ENCODE results near the gene GRIK3. TPM values are rescaled to one million over a fixed set of nuclear protein-coding genes. Genes with fewer than 3 reads are reported as not detected.

GRIK3 gene
- total and polyA plus RNA-seq, 2 of the 8 experiments (the other 6 are each of a cell fraction or from before 2014, with no cell fraction given), result 2.1 to 3.4 TPM

- WGBS, 2 experiments (ENCODE audit: extremely low coverage in 1 of 2, insufficient coverage in 1 of 2, insufficient read length in 1 of 2, insufficient replicate concordance in 2 of 2, low coverage in 1 of 2, low lambda C conversion rate in 2 of 2, missing lambda C conversion rate in 1 of 2), result 86% methylated on average over 3 of the region's 3 CpGs; no CpG with 5 or more reads in 1 of the 2 experiments
- Histone ChIP-seq H2AFZ (ENCODE audit: low read length) (no peak overlapping the region), H2BK20ac (ENCODE audit: low read length) (no peak overlapping the region), H2BK12ac (ENCODE audit: low read depth, low read length) (no peak overlapping the region; the same call in 1 of the 2 replicates), H3K23ac (ENCODE audit: insufficient read length) (no peak overlapping the region), H3K27me3 (replicated peaks in 1 of 4; ENCODE audit: control insufficient read depth in 3 of 4, extremely low read depth in 1 of 4, insufficient read depth in 3 of 4, low read length in 3 of 4) (no peaks in the 10 kb centered on the region), H4K8ac (ENCODE audit: extremely low read depth, insufficient read depth, low read length) (no peak overlapping the region), H3K27ac (ENCODE audit: low read depth, low read length) (no peak overlapping the region), H2BK15ac (ENCODE audit: low read length) (peak overlapping the region; percentile 46; the same call in 1 of the 2 replicates), H3K14ac (ENCODE audit: insufficient read length) (no peak overlapping the region), H3K23me2 (ENCODE audit: low read depth, low read length) (no peaks in the 10 kb centered on the region), H3K18ac (ENCODE audit: extremely low read depth, low read length) (peak overlapping the region; percentile 56), H2BK5ac (ENCODE audit: low read depth, low read length) (no peak overlapping the region), H2AK5ac (ENCODE audit: low read depth, low read length) (peak overlapping the region; percentile 65; the same call in 1 of the 2 replicates), H4K20me1 (replicated peaks in 1 of 2; ENCODE audit: control insufficient read depth in 1 of 2, insufficient read depth in 2 of 2, low read length in 2 of 2) (no peaks in the 10 kb centered on the region), H3K36me3 (ENCODE audit: control insufficient read depth in 2 of 4, insufficient read depth in 4 of 4, low read length in 3 of 4) (no peaks in the 10 kb centered on the region), H3K4me1 (replicated peaks in 1 of 4; ENCODE audit: control insufficient read depth in 3 of 4, insufficient read depth in 4 of 4, low read length in 3 of 4) (peaks cover 0 to 7% (median 2%) of the 10 kb centered on the region in 4 experiments; a peak in 3 of 7 replicates), H3K4me3 (ENCODE audit: extremely low read depth in 1 of 4, insufficient read depth in 2 of 4, low read depth in 3 of 4, low read length in 4 of 4) (no peak overlapping the region), H3K79me2 (ENCODE audit: control insufficient read depth in 1 of 2, insufficient read depth in 2 of 2, low read length in 2 of 2) (no peaks in the 10 kb centered on the region), H2BK120ac (replicated peaks; ENCODE audit: low read depth, low read length) (no peak overlapping the region), H3K79me1 (ENCODE audit: low read depth, low read length) (no peaks in the 10 kb centered on the region), H3K56ac (replicated peaks; ENCODE audit: insufficient read length, low read depth, low read length) (no peak overlapping the region), H3K9me3 (ENCODE audit: insufficient read depth in 2 of 2, low read depth in 1 of 2, low read length in 1 of 2) (no peaks in the 10 kb centered on the region), H3K4me2 (ENCODE audit: insufficient read depth in 1 of 2, low read depth in 2 of 2, low read length in 2 of 2) (no peak overlapping the region), H3K9ac (replicated peaks in 1 of 4; ENCODE audit: extremely low read depth in 1 of 4, low read depth in 3 of 4, low read length in 3 of 4) (no peak overlapping the region), H4K5ac (ENCODE audit: insufficient read length, low read depth, low read length) (no peak overlapping the region), H3K4ac (replicated peaks; ENCODE audit: insufficient read length, low read depth, low read length) (peak overlapping the region; percentile 57), H4K91ac (replicated peaks; ENCODE audit: insufficient read length, low read length) (no peak overlapping the region)
- no peak for DNase-seq (ENCODE audit: low read depth in 1 of 2, low spot score in 2 of 2)
- TF ChIP-seq NRF1 (IDR thresholded peaks at IDR 0.05; ENCODE audit: low read depth, low read length), result no peak
- TF ChIP-seq KDM4A (IDR thresholded peaks at IDR 0.05; ENCODE audit: low read depth, low read length, severe bottlenecking), result no peak
- TF ChIP-seq FOSL1 (IDR thresholded peaks at IDR 0.05; ENCODE audit: insufficient read depth, low read depth, low read length), result no peak
- TF ChIP-seq RXRA (IDR thresholded peaks at IDR 0.05; ENCODE audit: insufficient read depth, low read depth, low read length), result no peak
- no peak for TF ChIP-seq HDAC6 (IDR thresholded peaks at IDR 0.05; ENCODE audit: low read depth, low read length)
- no peak for TF ChIP-seq JUN (IDR thresholded peaks at IDR 0.05; ENCODE audit: low read depth, low read length)
- TF ChIP-seq SIN3A (conservative IDR thresholded peaks at IDR 0.05 in 1 of 2, IDR thresholded peaks at IDR 0.05 in 1 of 2; ENCODE audit: low read depth in 1 of 2, low read length in 2 of 2), result no peak
- no peak for TF ChIP-seq CBX5 (IDR thresholded peaks at IDR 0.05; ENCODE audit: low read depth, low read length)
- TF ChIP-seq YY1 (IDR thresholded peaks at IDR 0.05; ENCODE audit: low read depth, low read length), result no peak
- TF ChIP-seq EP300 (IDR thresholded peaks at IDR 0.05; ENCODE audit: borderline replicate concordance in 1 of 2, low read depth in 2 of 2, low read length in 2 of 2), result no peak
- TF ChIP-seq BACH1 (IDR thresholded peaks at IDR 0.05; ENCODE audit: low read length), result no peak
- TF ChIP-seq CEBPB (IDR thresholded peaks at IDR 0.05; ENCODE audit: low read depth, low read length), result no peak
- no peak for FAIRE-seq
- CTCF ChIA-PET (ENCODE audit: partially characterized antibody), result interaction anchor here (8.1 kb wide), 1 partner anchor 28 kb away, joined by 57 read pairs; no protein-coding TSS in a partner anchor
- POLR2A ChIA-PET (ENCODE audit: partially characterized antibody), result no interaction called here
These were observed 197.4 kb downstream of the GRIK3 start for GRCh38 chr1:36836916-36837315.
